ENCODE results near the gene SLC7A1. TPM values are rescaled to one million over a fixed set of nuclear protein-coding genes. Genes with fewer than 3 reads are reported as not detected.

SLC7A1 gene
- total RNA-seq, 1 experiment from 2014 or later, result 31.5 TPM

DNA sequence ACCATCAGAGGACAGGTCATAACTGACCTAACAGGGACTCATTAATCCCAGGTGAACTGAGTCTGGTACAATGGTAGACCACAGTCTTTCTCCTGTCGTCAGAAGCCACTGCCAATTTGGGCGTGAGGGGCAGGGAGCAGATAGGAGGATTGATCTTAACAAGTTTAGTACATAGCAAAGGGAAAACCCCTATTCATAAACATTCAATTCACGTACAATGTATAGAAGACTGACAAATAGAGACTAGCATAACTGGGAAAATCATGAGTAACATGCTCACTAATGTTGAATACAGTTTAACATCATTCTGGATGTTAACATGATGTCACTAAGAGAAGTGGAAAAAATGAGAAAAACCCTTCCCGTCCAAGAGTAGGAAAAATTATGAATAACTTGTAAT, 54.1 kb downstream of the SLC7A1 start:
- DNase-seq (ENCODE audit: low read depth, low spot score), result no peak
- in situ Hi-C loops (cut with HindIII; ENCODE audit: low pct_unique_long_range_greater_than_20kb, low sequenced_read_pairs), result no loop called here

GRCh38 chr13:29540799-29541198, 54.7 kb downstream of the SLC7A1 start:
- in situ Hi-C loops (cut with HindIII; ENCODE audit: low pct_unique_long_range_greater_than_20kb, low sequenced_read_pairs), result no loop called here
- DNase-seq (ENCODE audit: low read depth, low spot score), result no peak

DNA sequence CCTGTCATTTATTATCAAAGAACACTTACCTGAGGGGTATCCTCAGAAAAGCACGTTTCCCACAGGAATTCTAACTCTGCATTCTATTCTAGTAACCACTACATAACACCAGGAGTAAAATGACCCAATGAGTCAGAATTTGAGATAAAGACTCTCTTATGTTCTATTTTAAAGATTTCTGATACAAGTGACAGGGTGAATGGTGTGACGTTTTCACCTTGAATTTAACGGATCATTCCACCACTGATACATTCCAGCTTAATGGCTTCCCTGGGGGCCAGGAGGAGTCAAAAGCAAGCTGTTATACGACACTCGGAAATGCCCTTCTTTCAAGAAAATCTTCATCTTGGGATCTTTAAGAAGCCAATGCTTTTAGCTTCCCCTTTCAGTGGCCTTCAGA, 55.2 kb downstream of the SLC7A1 start:
- DNase-seq (ENCODE audit: low read depth, low spot score), result no peak
- in situ Hi-C loops (cut with HindIII; ENCODE audit: low pct_unique_long_range_greater_than_20kb, low sequenced_read_pairs), result no loop called here

DNA sequence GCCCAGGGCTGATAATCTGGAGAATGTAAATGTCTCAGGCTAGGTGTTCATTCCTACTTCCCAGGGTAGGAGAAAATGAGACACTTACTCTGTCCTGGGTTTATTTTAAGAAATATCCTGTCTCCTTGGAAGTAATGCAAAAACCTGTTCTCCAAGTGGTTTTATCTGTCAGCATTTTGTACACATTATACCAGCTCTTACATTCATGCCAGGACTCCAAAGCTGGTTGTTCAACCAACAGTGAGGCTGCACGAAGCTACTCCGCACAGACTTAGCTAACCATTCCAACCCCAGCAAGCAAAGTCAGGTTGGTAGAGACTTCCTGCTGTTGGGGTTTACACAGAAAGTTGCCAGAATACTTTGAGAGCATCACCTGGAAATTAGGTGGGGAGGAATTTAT, 55.6 kb downstream of the SLC7A1 start:
- in situ Hi-C loops (cut with HindIII; ENCODE audit: low pct_unique_long_range_greater_than_20kb, low sequenced_read_pairs), result no loop called here
- DNase-seq (ENCODE audit: low read depth, low spot score), result no peak

DNA sequence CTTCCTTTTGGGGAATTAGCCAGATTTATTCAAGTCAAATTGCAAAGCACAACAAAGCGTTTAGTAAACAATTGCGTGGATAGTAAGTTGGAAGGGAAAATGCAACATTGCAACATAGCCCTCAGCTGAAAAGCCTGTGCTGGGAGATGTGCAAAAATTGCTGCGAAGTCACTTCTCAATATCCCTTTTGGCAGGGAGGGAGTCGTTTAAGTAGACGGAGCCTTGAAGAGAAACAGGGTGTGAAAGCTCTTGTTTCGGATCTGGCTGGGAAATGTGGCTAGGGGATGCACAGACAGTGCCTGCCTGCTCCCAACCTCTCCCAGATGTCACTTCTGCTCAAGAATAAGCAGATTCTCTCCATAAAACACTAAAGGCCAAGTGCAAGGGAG, 56.8 kb downstream of the SLC7A1 start:
- in situ Hi-C loops (cut with HindIII; ENCODE audit: low pct_unique_long_range_greater_than_20kb, low sequenced_read_pairs), result no loop called here
- DNase-seq (ENCODE audit: low read depth, low spot score), result no peak

GRCh38 chr13:29537736-29538651, 57.5 kb downstream of the SLC7A1 start:
- no peak for DNase-seq (ENCODE audit: low read depth, low spot score)
- in situ Hi-C loops (cut with HindIII; ENCODE audit: low pct_unique_long_range_greater_than_20kb, low sequenced_read_pairs), result no loop called here

DNA sequence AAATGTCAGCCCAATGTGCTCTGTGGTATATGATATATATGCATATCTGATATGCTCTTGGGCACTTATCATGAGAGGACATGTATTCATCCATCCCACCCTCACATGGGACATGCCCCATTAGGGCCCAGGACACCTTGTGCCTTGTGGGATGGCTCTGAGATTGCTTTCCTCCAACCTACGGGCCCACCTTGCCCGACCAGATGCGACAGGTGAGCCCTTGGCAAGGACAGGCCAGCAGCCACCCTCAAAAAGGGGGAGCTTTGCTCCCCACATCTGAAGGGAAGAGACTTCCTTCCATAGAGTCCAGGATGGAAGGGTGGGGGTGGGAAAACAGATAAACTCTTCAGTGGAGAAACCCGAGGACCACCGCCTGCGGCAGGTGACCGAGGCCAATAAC, 58.6 kb downstream of the SLC7A1 start:
- DNase-seq (ENCODE audit: low read depth, low spot score), result no peak
- in situ Hi-C loops (cut with HindIII; ENCODE audit: low pct_unique_long_range_greater_than_20kb, low sequenced_read_pairs), result no loop called here

- DNase-seq (ENCODE audit: low read depth, low spot score), result no peak
- in situ Hi-C loops (cut with HindIII; ENCODE audit: low pct_unique_long_range_greater_than_20kb, low sequenced_read_pairs), result no loop called here
These were observed 59.5 kb downstream of the SLC7A1 start for GRCh38 chr13:29535663-29536655.

DNA sequence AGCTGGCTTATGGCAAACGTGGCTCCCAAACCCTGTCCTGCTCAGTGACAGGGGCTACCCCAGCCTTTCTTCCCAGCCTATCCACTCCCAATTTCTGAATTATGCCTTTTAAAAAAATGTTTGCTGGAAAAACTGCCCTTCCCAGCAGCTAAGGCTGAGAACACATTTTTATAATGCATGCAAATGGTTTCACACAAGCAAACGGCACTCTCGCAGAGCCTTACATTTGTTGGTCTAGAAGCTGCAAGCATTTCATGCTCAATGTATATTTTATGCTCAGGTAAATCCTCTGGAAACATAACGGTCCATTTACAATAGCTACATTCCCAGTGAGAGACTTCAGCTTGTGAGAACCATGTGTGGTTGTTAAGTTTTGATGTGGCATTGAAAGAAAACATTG, 61.4 kb downstream of the SLC7A1 start:
- no peak for DNase-seq (ENCODE audit: low read depth, low spot score)
- in situ Hi-C loops (cut with HindIII; ENCODE audit: low pct_unique_long_range_greater_than_20kb, low sequenced_read_pairs), result no loop called here

- DNase-seq (ENCODE audit: low read depth, low spot score), result no peak
- in situ Hi-C loops (cut with HindIII; ENCODE audit: low pct_unique_long_range_greater_than_20kb, low sequenced_read_pairs), result no loop called here
These were observed 62.7 kb downstream of the SLC7A1 start for GRCh38 chr13:29532821-29533220.

- in situ Hi-C loops (cut with HindIII; ENCODE audit: low pct_unique_long_range_greater_than_20kb, low sequenced_read_pairs), result no loop called here
- DNase-seq (ENCODE audit: low read depth, low spot score), result peak; percentile 27
These were observed 63.4 kb downstream of the SLC7A1 start for GRCh38 chr13:29532116-29532515.

DNA sequence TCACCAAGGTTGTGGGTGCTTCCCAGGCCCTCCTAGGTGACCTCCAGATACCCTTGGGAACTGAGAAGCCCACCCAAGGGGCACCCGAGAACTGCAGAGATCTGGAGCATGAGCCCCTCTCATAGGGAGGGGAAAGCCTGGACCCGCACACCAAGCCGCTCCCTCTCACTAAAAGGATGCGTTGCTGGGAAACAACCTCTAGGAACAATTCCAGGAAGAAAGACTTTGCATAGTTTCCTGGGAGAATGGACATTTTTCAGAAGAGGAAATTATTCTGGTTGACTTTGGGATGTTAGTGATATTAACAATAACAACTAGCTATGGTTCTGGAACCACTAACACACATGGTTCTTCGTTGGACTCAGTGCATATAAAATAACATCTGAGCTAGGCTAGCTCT, 64.6 kb downstream of the SLC7A1 start:
- in situ Hi-C loops (cut with HindIII; ENCODE audit: low pct_unique_long_range_greater_than_20kb, low sequenced_read_pairs), result no loop called here

GRCh38 chr13:29529754-29530153, 65.7 kb downstream of the SLC7A1 start:
- in situ Hi-C loops (cut with HindIII; ENCODE audit: low pct_unique_long_range_greater_than_20kb, low sequenced_read_pairs), result no loop called here
- DNase-seq (ENCODE audit: low read depth, low spot score), result no peak

More for the DNA sequence above, 64.6 kb downstream of the SLC7A1 start:
- DNase-seq (ENCODE audit: low read depth, low spot score), result no peak

- in situ Hi-C loops (cut with HindIII; ENCODE audit: low pct_unique_long_range_greater_than_20kb, low sequenced_read_pairs), result no loop called here
- DNase-seq (ENCODE audit: low read depth, low spot score), result no peak
These were observed 67.6 kb downstream of the SLC7A1 start for GRCh38 chr13:29527916-29528315.

DNA sequence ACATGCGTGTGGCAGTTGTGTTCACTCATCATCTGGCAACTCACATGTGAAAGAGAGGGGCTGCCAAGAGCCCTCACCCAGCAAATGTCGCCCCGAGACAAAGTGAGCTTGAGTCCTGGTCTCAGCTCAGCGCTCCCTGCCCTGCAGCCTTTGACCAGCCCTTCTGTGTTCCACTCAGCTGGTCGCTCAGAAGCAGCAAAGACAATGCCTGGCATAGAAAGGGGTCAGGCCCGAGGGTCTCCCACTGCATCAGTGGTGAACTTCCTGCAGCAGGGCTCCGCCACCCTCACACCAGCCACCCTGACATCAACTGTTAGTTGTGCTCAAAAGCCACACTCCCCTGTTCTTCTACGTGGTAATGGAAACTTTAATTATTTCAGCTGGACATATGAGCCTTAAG, 68.0 kb downstream of the SLC7A1 start:
- in situ Hi-C loops (cut with HindIII; ENCODE audit: low pct_unique_long_range_greater_than_20kb, low sequenced_read_pairs), result no loop called here
- no peak for DNase-seq (ENCODE audit: low read depth, low spot score)

DNA sequence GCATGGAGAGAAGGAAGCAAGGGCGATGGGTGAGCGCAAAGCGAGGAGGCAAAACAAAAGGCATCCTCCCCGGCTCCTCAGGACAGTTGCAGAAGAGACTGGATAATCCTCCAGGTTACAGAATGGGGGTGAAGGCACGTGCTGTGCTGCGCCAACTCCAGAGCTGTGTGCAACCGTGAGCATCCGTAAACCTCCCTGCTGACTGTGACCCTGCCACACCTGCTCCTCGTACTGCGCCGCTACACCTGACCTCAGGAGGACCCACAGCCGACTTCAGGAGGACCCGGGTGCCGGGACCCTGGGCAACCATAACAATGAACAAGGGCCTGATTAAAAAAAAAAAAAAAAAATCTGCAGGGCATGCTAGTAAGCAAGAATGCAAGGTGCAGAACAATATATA, 68.7 kb downstream of the SLC7A1 start:
- DNase-seq (ENCODE audit: low read depth, low spot score), result no peak
- in situ Hi-C loops (cut with HindIII; ENCODE audit: low pct_unique_long_range_greater_than_20kb, low sequenced_read_pairs), result no loop called here

GRCh38 chr13:29525757-29526156, 69.7 kb downstream of the SLC7A1 start:
- DNase-seq (ENCODE audit: low read depth, low spot score), result no peak
- in situ Hi-C loops (cut with HindIII; ENCODE audit: low pct_unique_long_range_greater_than_20kb, low sequenced_read_pairs), result no loop called here

GRCh38 chr13:29524641-29525040, 70.8 kb downstream of the SLC7A1 start:
- in situ Hi-C loops (cut with HindIII; ENCODE audit: low pct_unique_long_range_greater_than_20kb, low sequenced_read_pairs), result no loop called here

More at GRCh38 chr13:29524641-29525040, 70.8 kb downstream of the SLC7A1 start:
- DNase-seq (ENCODE audit: low read depth, low spot score), result no peak

Measured in SK-MEL-5 (cell line).